A673 (cell line): ENCODE results near the gene CAPN8. TPM values are rescaled to one million over a fixed set of nuclear protein-coding genes. Genes with fewer than 3 reads are reported as not detected.

Source experiments
- BruUV-seq: library from RNA; stranded (reverse); fragments of 400-500 nt; replicated peaks from 2 replicates; lab custom pipeline; 2021; lab: Mats Ljungman, UMichigan
- CTCF ChIA-PET: fragments of 300-600 bp; sonication (Branson Sonifier 250); formaldehyde crosslinking; loops from one replicate; lab custom pipeline; 2022; ENCODE audit warnings: antibody characterized with exemption; lab: Charles Lee
- POLR2A ChIA-PET: fragments of 300-600 bp; sonication (Branson Sonifier 250); formaldehyde crosslinking; loops from one replicate; lab custom pipeline; 2022; ENCODE audit warnings: antibody characterized with exemption; ENCODE audit not compliant: low non-redundant PET; lab: Charles Lee
- DNase-seq: peaks from one replicate; pipeline ENCODE4 v3.0.0-alpha.2; 2015; ENCODE audit warnings: low spot score
- H3K27ac ChIP-seq: fragments of 200-600 bp; sonication (generic); 2 replicates; pipeline ENCODE4 v1.5.1; 2016; ENCODE audit warnings: mixed run types, low read depth, mild to moderate bottlenecking, mixed read lengths, antibody characterized with exemption, low read length; ENCODE audit not compliant: poor library complexity, severe bottlenecking
- H3K27me3 ChIP-seq: fragments of 200-600 bp; sonication (generic); replicated peaks from 2 replicates; pipeline ENCODE4 v1.6.1; 2017; ENCODE audit warnings: mixed run types, low read depth, mild to moderate bottlenecking, mixed read lengths, antibody characterized with exemption, low read length; ENCODE audit not compliant: insufficient read depth, poor library complexity
- H3K36me3 ChIP-seq: fragments of 200-600 bp; sonication (generic); 2 replicates; pipeline ENCODE4 v1.6.1; 2016; ENCODE audit warnings: mixed run types, mild to moderate bottlenecking, mixed read lengths, antibody characterized with exemption, low read length; ENCODE audit not compliant: insufficient read depth, poor library complexity, severe bottlenecking
- H3K4me1 ChIP-seq: fragments of 200-600 bp; sonication (generic); 2 replicates; pipeline ENCODE4 v1.6.1; 2017; ENCODE audit warnings: mixed run types, mild to moderate bottlenecking, mixed read lengths, antibody characterized with exemption, low read length; ENCODE audit not compliant: insufficient read depth, poor library complexity, severe bottlenecking
- H3K4me3 ChIP-seq: fragments of 200-600 bp; sonication (generic); 2 replicates; pipeline ENCODE4 v1.5.1; 2016; ENCODE audit warnings: low read depth, mixed run types, mild to moderate bottlenecking, mixed read lengths, low read length; ENCODE audit not compliant: poor library complexity, severe bottlenecking
- H3K9me3 ChIP-seq: fragments of 200-600 bp; sonication (generic); 2 replicates; pipeline ENCODE4 v1.6.1; 2016; ENCODE audit warnings: mixed run types, low read depth, mild to moderate bottlenecking, mixed read lengths, antibody characterized with exemption, low read length; ENCODE audit not compliant: poor library complexity, severe bottlenecking
- CTCF ChIP-seq: fragments of 300-800, 200-600 bp; sonication (generic); conservative IDR thresholded peaks from 2 replicates; pipeline ENCODE4 v1.5.1; 2017; ENCODE audit warnings: low read depth, mild to moderate bottlenecking, antibody characterized with exemption, low read length, moderate library complexity, mixed read lengths
- EZH2 ChIP-seq: fragments of 200-600 bp; sonication (generic); IDR thresholded peaks from 2 replicates; pipeline ENCODE4 v1.6.1; 2017; ENCODE audit warnings: borderline replicate concordance, low read depth, mild to moderate bottlenecking, mixed read lengths, antibody characterized with exemption, low read length; ENCODE audit not compliant: poor library complexity, severe bottlenecking
- intact Hi-C: fragments of 100-400 bp; cut with micrococcal nuclease; formaldehyde crosslinking; loops from one replicate; pipeline ENCODE4 v1.10.0; 2022; ENCODE audit not compliant: unreplicated experiment
- total RNA-seq: library from RNA; stranded (reverse); gene quantifications from 2 replicates; pipeline ENCODE4 v1.2.3, GENCODE V29; 2021

CAPN8 gene
- total RNA-seq, 1 experiment from 2014 or later, result not detected

GRCh38 chr1:223628233-223629125 is 37.0 kb downstream of the CAPN8 start:
- no peak overlapping the region for H3K4me3 ChIP-seq
- no peaks in the 10 kb centered on the region for H3K4me1 ChIP-seq
- no peak for TF ChIP-seq EZH2
- TF ChIP-seq CTCF, result peak; percentile 94
- intact Hi-C loops, result no loop called here
- H3K9me3 ChIP-seq, result no peaks in the 10 kb centered on the region
- no TSS peak for BruUV-seq
- no peaks in the 10 kb centered on the region for H3K36me3 ChIP-seq
- peak; percentile 78 for DNase-seq
- ChIA-PET CTCF (interaction anchor here (0.5 to 0.6 kb wide), 3 partner anchors 29 to 1304 kb away, joined by 3 to 7 read pairs (median 3); no protein-coding TSS in a partner anchor), POLR2A (no interaction called here)
- H3K27ac ChIP-seq, result no peak overlapping the region
- H3K27me3 ChIP-seq, result peaks cover 11% of the 10 kb centered on the region

- CTCF ChIA-PET, result no interaction called here
- BruUV-seq, result no TSS peak
- intact Hi-C loops, result no loop called here
Measured at GRCh38 chr1:223622132-223622842, 43.2 kb downstream of the CAPN8 start.

More at GRCh38 chr1:223622132-223622842, 43.2 kb downstream of the CAPN8 start:
- Histone ChIP-seq H3K27ac (no peak overlapping the region), H3K36me3 (no peaks in the 10 kb centered on the region), H3K4me1 (no peaks in the 10 kb centered on the region), H3K27me3 (no peaks in the 10 kb centered on the region), H3K4me3 (no peak overlapping the region), H3K9me3 (no peaks in the 10 kb centered on the region)
- POLR2A ChIA-PET, result no interaction called here
- TF ChIP-seq EZH2 (no peak), CTCF (no peak)
- DNase-seq, result no peak
